Testis (tissue), 2 donors: Measurements from ENCODE around the gene APOE.

Experiments
- POLR2A ChIP-seq: fragments of 450-650 bp; IDR thresholded peaks from one replicate; pipeline ENCODE4 v1.6.1; 2017; ENCODE audit warnings: antibody characterized with exemption, mild to moderate bottlenecking, moderate library complexity
- TF ChIP-seq, protein P1 (sequence below), 3 experiments: fragments of 450-650 bp in 2 of 3; fragments of 200-600 bp in 1 of 3; sonication (generic) in 1 of 3; IDR thresholded peaks; one replicate each; pipeline ENCODE4 v1.5.1; 2016 to 2019; ENCODE audit warnings: antibody characterized with exemption in 3 of 3, mild to moderate bottlenecking in 2 of 3, moderate library complexity in 1 of 3

GRCh38 chr19:44947041-44947581 lies 41.5 kb downstream of the APOE start:
- TF ChIP-seq POLR2A: no peak
- TF ChIP-seq, protein P1, sequence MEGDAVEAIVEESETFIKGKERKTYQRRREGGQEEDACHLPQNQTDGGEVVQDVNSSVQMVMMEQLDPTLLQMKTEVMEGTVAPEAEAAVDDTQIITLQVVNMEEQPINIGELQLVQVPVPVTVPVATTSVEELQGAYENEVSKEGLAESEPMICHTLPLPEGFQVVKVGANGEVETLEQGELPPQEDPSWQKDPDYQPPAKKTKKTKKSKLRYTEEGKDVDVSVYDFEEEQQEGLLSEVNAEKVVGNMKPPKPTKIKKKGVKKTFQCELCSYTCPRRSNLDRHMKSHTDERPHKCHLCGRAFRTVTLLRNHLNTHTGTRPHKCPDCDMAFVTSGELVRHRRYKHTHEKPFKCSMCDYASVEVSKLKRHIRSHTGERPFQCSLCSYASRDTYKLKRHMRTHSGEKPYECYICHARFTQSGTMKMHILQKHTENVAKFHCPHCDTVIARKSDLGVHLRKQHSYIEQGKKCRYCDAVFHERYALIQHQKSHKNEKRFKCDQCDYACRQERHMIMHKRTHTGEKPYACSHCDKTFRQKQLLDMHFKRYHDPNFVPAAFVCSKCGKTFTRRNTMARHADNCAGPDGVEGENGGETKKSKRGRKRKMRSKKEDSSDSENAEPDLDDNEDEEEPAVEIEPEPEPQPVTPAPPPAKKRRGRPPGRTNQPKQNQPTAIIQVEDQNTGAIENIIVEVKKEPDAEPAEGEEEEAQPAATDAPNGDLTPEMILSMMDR (IDR thresholded peaks at IDR 0.05): no peak
